Muscle layer of colon (tissue), 2 donors: ENCODE data around the gene HOXC10.
A peak's percentile ranks its signal among the peaks of the same experiment; 100 is the strongest.

Experiments used
- H3K27ac ChIP-seq: one replicate; pipeline ENCODE4 v1.7.0; 2013; ENCODE audit warnings: low read depth, mild to moderate bottlenecking, low read length, moderate library complexity
- H3K27me3 ChIP-seq, 2 donors: one replicate each; pipeline ENCODE4 v1.7.0; 2013; ENCODE audit warnings: low read length in 2 of 2, mild to moderate bottlenecking in 2 of 2; ENCODE audit not compliant: insufficient read depth in 2 of 2, control insufficient read depth in 1 of 2
- H3K36me3 ChIP-seq: one replicate; pipeline ENCODE4 v1.7.0; 2013; ENCODE audit warnings: mild to moderate bottlenecking, low read length; ENCODE audit not compliant: insufficient read depth
- H3K4me1 ChIP-seq: one replicate; pipeline ENCODE4 v1.7.0; 2013; ENCODE audit warnings: mild to moderate bottlenecking, low read length; ENCODE audit not compliant: insufficient read depth
- H3K4me3 ChIP-seq, 2 donors: one replicate each; pipeline ENCODE4 v1.7.0; 2013; ENCODE audit warnings: low read length in 2 of 2, low read depth in 1 of 2, mild to moderate bottlenecking in 1 of 2, moderate library complexity in 1 of 2
- H3K9ac ChIP-seq: one replicate; pipeline ENCODE4 v1.7.0; 2013; ENCODE audit warnings: low read length
- H3K9me3 ChIP-seq: one replicate; pipeline ENCODE4 v1.7.0; 2013; ENCODE audit warnings: mild to moderate bottlenecking, low read length
- donor health status: abdominal sarcoma.
- donor health status: Adenocarcinoma of cecum.

HOXC10 gene

DNA sequence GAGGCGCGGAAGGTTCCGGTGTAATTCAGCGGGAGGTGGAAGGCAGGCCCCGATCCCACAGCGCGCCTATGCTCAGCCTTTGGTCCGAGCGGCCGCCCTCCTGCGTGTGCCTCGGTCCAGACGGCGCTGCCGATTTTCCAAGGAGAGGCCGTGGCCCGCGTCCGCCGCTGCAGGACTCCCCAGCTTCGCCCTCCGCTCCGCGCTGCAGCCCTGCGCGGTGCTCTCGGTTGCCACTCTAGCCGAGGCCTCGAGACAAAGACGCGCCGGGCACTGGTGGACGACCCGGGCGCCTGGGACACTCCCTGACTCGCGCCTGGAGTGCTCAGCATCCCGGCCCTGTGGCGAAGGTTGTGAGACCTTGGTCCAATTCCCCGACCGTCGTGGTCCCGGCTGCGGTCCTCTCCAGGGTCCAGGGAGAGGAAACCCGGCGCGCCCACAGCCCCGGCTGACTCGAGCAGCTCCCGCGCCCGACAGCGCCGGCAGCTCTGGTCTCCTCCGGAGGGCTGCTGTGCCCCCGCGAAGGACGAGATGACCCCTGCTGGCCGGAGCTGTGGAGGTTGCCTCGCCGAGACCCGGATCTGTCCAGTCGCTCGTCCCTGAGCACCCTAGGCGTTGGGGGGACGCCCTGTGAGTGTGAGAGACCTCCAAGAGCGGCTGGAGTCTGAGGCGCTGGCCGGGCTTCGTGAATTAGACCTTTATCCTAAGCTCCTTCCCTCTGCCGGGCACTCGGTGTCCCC lies 23.8 kb upstream of the HOXC10 start:
- H3K9ac ChIP-seq, result no peak overlapping the region
- no peak overlapping the region for H3K4me3 ChIP-seq
- H3K27ac ChIP-seq, result no peak overlapping the region
- H3K27me3 ChIP-seq, result peaks cover 83 to 97% of the 10 kb centered on the region in 2 donors
- H3K4me1 ChIP-seq, result peaks cover 7% of the 10 kb centered on the region
- no peaks in the 10 kb centered on the region for H3K36me3 ChIP-seq
- no peaks in the 10 kb centered on the region for H3K9me3 ChIP-seq

DNA sequence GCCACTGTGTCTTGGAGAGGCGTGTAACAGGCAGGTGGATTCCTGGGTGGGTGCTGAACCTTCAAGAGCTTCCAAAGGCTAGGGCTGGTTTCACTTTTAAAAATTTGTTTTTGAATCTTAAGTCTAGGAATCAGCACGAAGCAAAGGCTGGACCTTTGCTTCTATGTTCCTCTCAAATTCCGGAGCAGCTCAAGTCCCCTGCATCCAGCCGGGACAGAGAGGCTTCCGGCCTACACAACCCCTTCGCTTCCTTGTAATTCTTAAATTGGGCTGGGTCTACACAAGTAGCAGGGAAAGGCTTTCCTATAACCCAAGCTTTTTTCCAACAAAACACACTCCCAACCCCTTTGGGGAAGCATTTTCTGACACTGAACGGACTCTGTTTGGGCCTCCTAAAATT lies 21.9 kb upstream of the HOXC10 start:
- Histone ChIP-seq H3K9ac (no peak overlapping the region), H3K36me3 (no peaks in the 10 kb centered on the region), H3K27me3 (peaks cover 83 to 97% of the 10 kb centered on the region in 2 donors), H3K27ac (no peak overlapping the region), H3K4me1 (peaks cover 11% of the 10 kb centered on the region), H3K4me3 (no peak overlapping the region), H3K9me3 (no peaks in the 10 kb centered on the region)

DNA sequence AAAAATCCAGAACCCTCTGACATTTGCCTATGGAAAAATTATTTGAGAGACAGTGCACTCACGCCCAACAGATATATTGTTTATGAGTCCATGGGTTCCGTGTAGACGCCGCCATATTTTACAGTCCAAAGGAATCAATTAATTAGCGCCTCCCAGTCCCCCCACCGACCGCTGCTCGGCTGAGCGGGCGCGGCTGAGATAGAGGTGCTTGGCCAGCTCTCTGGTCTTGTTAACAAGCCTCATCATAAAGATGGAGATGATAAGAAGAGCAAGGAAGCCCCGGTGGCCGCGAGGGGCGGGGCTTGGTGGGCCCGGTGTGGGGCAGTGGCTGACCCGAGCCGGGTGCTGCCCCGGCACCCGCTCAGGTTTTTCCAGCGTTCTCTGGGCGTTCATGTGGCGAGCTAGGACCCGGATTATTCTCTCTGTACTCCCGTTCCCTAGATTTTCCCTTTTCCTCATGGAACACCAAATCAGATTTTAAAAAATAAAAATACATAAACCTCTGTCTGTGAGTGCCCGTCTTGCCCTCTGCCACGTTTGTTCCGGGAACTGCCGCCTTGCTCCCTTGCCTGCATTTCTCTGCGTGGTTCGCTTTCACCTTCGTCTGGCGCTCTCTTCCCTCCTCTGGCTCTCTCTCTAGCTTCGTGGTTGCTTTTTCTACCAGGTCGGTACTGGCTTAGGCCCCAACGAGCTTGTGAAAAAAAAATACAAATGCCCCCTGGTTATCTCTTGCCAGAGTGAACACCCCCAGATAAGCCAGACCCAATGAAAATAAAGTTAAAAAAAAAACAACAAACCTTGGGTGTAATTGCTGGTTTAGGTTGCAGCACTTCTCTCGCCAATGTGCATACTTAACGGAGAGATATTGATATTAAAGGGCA lies 21.3 kb upstream of the HOXC10 start:
- Histone ChIP-seq H3K36me3 (no peaks in the 10 kb centered on the region), H3K27ac (no peak overlapping the region), H3K9ac (no peak overlapping the region), H3K27me3 (peaks cover 78 to 97% of the 10 kb centered on the region in 2 donors), H3K4me1 (peaks cover 11% of the 10 kb centered on the region), H3K4me3 (peak overlapping the region in 1 of 2 donors; percentile 9), H3K9me3 (no peaks in the 10 kb centered on the region)

DNA sequence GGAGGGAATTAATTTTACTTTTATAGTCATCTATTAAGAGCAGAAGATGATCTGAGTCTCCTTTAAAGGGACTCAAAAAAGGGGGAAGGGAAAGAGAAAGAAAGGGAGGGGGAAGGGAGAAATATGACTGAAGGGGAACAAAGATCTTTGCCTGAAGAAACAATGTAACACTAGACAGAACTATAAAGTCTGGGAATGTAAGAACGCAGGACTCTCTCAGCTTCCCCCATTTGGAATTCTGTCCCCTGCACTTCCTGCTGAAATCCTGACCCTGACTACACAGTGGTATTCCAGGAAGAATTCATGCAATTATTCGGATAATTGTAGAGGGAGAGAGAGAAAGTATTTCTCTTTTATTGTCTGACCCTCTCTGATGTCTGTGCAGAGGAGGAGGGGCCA lies 20.6 kb upstream of the HOXC10 start:
- Histone ChIP-seq H3K4me3 (no peak overlapping the region), H3K27ac (no peak overlapping the region), H3K36me3 (no peaks in the 10 kb centered on the region), H3K27me3 (peaks cover 74 to 98% of the 10 kb centered on the region in 2 donors), H3K4me1 (peaks cover 11% of the 10 kb centered on the region), H3K9me3 (no peaks in the 10 kb centered on the region), H3K9ac (no peak overlapping the region)

DNA sequence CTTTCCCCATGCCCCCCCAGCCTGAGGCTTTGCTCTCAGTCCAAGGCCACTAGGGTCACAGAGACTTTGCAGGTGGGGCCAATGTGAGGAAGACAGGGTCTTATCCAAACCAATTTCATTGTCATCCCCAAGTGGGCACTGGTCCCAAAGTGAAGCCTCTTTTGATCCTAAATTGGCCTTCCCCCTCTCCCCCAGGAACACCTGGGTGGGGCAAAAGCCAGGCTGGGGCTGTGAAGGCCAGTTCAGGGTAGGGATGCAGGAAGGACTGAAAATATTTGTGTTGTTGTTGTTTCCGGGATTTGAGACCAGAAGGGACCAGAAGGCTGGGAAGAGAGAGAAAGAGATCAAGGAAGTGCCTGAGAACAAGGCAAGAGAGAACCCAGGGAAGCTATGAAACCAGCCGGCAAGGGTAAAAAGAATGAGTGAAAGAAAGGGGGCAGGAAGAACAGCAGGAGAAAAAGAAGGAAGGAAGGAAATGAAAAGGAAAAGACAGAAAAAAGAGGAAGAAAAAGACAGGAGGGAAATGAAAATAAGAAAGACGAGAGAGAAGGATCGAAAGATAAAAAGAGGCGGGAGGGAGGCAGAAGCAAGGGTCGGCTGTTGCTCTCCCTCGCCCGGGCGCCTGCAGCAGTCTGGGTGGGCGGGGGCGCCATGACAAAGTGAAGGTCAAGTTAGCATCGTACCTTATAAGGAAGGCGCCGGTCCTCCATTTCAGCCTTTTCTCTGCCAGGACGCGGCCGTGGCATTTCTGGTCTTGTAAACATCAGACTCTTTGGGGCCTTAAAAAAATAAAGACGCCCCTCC lies 19.5 kb upstream of the HOXC10 start:
- Histone ChIP-seq H3K9me3 (no peaks in the 10 kb centered on the region), H3K4me3 (peak overlapping the region in 1 of 2 donors; percentile 49), H3K9ac (peak overlapping the region; percentile 65), H3K4me1 (peaks cover 11% of the 10 kb centered on the region), H3K27me3 (peaks cover 62 to 98% of the 10 kb centered on the region in 2 donors), H3K27ac (peak overlapping the region; percentile 30), H3K36me3 (no peaks in the 10 kb centered on the region)

DNA sequence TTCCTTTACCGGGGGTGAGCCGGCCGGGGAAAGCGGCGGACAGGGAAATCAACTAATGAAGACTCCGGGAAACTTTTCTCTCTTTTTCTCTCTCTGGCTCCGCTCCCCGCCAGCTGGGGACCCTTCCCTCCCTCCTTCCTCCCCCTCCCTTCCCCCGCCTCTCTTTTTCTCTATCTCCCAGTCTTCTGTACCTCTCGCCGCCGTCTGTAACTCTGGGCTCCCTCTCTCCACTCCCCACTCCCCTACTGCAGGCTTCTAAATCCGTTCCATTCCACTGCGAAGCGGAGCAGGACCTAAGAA lies 18.9 kb upstream of the HOXC10 start:
- peak overlapping the region; percentile 31 to 49 for H3K4me3 ChIP-seq
- no peaks in the 10 kb centered on the region for H3K9me3 ChIP-seq
- H3K9ac ChIP-seq, result peak overlapping the region; percentile 65
- peaks cover 11% of the 10 kb centered on the region for H3K4me1 ChIP-seq
- no peaks in the 10 kb centered on the region for H3K36me3 ChIP-seq
- no peak overlapping the region for H3K27ac ChIP-seq
- H3K27me3 ChIP-seq, result peaks cover 57 to 98% of the 10 kb centered on the region in 2 donors

DNA sequence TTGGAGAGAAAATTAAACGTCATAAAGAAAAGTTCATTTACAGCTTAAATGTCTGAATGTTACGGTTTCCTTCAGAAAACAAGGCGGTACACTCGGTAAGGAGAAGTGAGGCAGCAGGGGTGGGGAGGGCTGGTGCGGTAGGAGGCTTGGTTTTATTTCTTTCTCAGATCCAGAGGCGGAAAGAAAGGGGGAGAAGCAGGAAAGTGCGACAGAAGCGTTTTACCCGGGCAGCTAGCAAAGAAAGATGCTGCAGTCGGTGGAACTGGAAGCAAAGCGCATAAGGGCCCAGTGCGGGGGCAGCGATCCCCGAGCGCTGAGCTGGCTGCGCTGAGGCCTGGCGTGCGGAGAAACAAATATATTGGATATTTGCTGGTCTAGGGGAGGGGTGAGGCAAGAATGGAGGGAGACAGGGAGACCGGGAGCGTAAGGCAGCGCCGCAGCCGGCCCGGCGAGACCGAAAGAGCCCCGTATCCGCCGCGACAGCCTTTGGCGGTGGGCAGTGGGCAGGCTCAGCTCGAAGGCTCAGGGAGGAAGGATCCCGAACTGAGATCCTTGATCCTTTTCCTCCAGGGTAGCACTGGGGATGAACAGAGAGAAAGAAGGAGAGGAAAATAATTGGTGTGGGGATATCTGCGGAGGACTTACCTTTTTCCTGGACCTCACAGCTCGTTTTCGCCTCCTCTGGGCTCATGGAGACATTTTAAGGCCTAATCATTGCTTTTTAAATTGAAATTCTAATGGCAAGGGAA lies 18.4 kb upstream of the HOXC10 start:
- H3K4me1 ChIP-seq, result peaks cover 11% of the 10 kb centered on the region
- H3K36me3 ChIP-seq, result no peaks in the 10 kb centered on the region
- H3K27ac ChIP-seq, result peak overlapping the region; percentile 22
- peak overlapping the region; percentile 31 to 49 for H3K4me3 ChIP-seq
- H3K9ac ChIP-seq, result peak overlapping the region; percentile 65
- no peaks in the 10 kb centered on the region for H3K9me3 ChIP-seq
- peaks cover 62 to 98% of the 10 kb centered on the region in 2 donors for H3K27me3 ChIP-seq

DNA sequence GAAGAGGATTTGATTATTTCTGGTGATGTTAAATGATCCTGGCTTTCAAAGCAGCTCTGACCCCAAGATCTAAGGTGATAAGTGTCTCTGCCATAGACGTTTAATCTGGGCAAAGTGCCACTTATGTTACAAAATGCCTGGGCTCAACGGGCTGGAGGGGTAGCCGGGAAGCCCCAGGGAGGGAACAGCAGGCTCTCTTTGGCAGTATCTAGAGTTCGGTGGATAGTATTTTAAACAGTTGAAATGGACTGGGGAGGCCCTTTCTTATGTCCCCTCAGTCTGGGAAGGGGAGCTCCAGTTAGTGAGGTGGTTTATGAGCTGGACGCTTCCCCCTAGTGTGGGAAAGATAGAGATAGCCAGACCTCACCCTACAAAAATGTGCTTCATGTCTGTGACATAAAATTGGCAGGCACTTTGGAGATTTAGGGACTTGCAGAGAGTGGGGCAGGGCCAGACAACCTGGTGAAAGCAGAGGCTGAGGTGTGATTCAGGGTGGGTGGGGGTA lies 17.5 kb upstream of the HOXC10 start:
- peak overlapping the region; percentile 31 to 49 for H3K4me3 ChIP-seq
- peaks cover 66 to 98% of the 10 kb centered on the region in 2 donors for H3K27me3 ChIP-seq
- peak overlapping the region; percentile 65 for H3K9ac ChIP-seq
- peaks cover 11% of the 10 kb centered on the region for H3K4me1 ChIP-seq
- no peaks in the 10 kb centered on the region for H3K36me3 ChIP-seq
- H3K9me3 ChIP-seq, result no peaks in the 10 kb centered on the region
- peak overlapping the region; percentile 22 for H3K27ac ChIP-seq

DNA sequence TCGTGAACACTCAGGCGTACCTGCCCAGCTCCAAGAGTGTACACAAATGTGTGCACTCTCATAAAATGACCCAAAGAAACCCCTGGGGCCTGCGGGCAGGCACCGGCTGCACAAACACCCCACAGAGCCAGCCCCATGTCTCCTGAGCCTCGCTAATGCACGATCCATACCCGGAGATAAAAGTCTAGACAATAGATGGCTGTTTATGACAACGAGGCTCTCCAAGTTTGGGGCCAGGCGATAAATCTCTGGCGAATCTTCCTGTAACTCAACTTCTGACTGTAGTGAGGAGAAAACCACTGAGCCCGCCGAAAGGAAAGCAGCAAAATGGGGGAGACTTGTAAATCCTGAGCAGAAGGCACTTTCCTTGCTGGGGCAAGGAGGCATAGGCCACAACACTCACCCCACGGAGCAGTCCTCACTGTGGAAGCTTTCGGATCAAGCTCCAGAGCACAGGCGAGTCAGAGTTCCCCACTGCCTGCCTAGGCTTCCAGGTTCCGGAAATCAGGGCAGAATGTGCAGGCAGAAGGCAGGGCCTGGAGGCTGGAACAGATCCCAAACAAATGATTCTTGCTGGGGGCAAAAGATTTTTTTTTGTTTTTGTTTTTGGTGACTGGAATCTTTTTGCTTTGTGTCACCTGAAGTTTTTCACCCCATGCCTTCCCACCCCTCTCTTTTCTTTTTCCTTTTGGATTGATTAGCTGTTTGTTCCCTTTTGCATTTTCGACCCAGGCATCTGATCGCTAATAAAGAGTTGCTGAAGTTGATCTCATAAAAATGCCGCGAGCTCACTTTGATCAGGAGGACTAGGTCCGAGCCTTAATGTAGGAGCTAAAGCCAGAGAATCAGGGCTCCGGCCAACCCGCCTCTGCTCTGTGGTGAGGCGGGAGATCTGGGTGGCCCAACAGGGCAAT lies 16.5 kb upstream of the HOXC10 start:
- no peaks in the 10 kb centered on the region for H3K9me3 ChIP-seq
- H3K4me3 ChIP-seq, result peak overlapping the region in 1 of 2 donors; percentile 49
- peak overlapping the region; percentile 66 for H3K27ac ChIP-seq
- H3K4me1 ChIP-seq, result peaks cover 11% of the 10 kb centered on the region
- peaks cover 65 to 98% of the 10 kb centered on the region in 2 donors for H3K27me3 ChIP-seq
- no peaks in the 10 kb centered on the region for H3K36me3 ChIP-seq
- H3K9ac ChIP-seq, result no peak overlapping the region
